ENCODE data around the gene SERINC2.

The SERINC2 gene

DNA sequence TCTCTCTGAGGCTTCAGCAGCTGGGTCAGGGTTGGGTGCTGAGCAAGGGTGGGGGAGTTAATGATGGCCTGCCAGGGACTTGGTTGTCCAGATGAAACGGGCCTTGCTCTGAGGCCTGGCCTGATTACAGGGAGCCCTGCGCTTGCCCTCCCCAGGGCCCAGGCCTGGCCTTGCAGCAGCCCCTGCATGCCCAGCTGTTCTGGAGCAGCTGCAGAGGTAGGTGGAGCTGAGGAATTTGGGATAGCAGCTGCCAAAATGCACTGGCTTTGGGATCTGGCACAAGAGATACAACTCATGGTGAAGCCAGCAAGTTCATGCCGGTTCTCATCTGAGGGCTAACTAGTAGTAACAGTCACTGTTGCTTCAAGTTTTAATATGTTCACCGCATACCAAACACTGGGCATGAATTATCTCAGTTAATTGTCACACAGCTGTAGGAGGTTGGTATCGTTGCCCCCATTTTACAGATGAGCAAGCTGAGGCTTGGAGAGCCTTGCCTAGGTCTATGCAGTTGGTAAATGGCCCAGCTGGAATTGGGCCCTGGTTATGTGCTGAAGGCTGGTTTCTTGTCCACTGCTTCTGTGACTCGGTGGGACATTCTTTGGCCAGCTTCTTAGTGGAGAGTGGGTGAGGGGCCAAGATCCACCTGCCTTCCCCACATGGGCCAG is 7.3 kb upstream of the SERINC2 start:
- in situ Hi-C loops (cut with HindIII; ENCODE audit: low sequenced_read_pairs), result no loop called here
- TF ChIP-seq, protein P1, sequence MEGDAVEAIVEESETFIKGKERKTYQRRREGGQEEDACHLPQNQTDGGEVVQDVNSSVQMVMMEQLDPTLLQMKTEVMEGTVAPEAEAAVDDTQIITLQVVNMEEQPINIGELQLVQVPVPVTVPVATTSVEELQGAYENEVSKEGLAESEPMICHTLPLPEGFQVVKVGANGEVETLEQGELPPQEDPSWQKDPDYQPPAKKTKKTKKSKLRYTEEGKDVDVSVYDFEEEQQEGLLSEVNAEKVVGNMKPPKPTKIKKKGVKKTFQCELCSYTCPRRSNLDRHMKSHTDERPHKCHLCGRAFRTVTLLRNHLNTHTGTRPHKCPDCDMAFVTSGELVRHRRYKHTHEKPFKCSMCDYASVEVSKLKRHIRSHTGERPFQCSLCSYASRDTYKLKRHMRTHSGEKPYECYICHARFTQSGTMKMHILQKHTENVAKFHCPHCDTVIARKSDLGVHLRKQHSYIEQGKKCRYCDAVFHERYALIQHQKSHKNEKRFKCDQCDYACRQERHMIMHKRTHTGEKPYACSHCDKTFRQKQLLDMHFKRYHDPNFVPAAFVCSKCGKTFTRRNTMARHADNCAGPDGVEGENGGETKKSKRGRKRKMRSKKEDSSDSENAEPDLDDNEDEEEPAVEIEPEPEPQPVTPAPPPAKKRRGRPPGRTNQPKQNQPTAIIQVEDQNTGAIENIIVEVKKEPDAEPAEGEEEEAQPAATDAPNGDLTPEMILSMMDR (IDR thresholded peaks at IDR 0.05; ENCODE audit: low read depth, low read length), result no peak
- no peak for DNase-seq (ENCODE audit: low read depth, low spot score)
- no peak overlapping the region for H3K4me3 ChIP-seq (ENCODE audit: low read depth, low read length)

DNA sequence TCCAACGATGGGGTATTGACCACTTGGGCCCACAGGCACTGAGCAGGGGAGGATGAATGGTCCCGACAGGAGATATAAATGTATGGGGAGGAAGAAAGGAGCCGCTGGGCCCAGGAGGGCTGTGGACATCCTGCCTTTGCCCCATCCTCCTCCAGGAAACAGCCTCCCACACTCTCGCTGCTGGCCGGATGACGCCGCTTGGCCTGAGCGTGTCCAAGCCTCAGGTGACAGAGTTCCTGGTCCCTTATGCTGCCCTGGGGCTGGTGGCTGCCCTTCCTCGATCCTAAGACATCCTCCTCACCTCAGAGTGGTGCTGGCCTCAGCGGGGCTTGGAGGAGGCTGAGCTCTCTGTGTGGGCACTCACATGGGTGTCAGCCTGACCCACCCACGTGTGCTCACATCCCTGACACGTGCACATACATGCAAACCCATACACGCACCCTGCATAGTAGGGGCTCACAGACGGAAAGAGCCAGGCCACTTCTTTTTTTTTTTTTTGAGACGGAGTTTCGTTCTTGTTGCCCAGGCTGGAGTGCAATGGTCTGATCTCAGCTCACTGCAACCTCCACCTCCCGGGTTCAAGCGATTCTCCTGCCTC is 5.9 kb upstream of the SERINC2 start:
- TF ChIP-seq, protein P1 (IDR thresholded peaks at IDR 0.05; ENCODE audit: low read depth, low read length), result no peak
- no peak overlapping the region for H3K4me3 ChIP-seq (ENCODE audit: low read depth, low read length)
- in situ Hi-C loops (cut with HindIII; ENCODE audit: low sequenced_read_pairs), result no loop called here
- DNase-seq (ENCODE audit: low read depth, low spot score), result no peak

DNA sequence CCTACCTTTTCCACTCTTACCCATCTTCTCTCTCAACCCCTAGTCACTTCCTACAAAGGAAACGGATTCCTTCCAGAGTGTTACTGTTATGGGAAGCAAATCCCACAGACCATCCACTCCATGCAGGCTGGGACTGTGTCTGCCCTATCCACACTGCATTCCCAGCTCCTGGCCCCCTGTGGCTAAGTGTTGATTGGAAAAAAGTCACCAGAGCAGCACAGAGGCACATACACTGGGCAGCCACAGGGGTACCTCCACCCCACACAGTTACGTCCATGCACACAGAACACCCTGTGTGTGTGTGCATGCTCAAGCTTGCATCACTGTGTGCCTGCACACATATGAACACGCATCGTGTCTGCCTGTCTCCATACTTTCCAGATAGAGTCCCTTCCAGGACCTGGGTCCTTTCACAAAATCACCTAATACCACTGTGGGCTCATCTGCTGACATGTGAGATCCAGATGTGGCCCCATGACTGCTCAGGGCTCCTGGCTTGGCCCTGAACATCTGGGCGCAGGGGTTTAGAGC is 4.2 kb upstream of the SERINC2 start:
- in situ Hi-C loops (cut with HindIII; ENCODE audit: low sequenced_read_pairs), result no loop called here
- DNase-seq (ENCODE audit: low read depth, low spot score), result no peak
- TF ChIP-seq, protein P1 (IDR thresholded peaks at IDR 0.05; ENCODE audit: low read depth, low read length), result no peak
- H3K4me3 ChIP-seq (ENCODE audit: low read depth, low read length), result no peak overlapping the region

DNA sequence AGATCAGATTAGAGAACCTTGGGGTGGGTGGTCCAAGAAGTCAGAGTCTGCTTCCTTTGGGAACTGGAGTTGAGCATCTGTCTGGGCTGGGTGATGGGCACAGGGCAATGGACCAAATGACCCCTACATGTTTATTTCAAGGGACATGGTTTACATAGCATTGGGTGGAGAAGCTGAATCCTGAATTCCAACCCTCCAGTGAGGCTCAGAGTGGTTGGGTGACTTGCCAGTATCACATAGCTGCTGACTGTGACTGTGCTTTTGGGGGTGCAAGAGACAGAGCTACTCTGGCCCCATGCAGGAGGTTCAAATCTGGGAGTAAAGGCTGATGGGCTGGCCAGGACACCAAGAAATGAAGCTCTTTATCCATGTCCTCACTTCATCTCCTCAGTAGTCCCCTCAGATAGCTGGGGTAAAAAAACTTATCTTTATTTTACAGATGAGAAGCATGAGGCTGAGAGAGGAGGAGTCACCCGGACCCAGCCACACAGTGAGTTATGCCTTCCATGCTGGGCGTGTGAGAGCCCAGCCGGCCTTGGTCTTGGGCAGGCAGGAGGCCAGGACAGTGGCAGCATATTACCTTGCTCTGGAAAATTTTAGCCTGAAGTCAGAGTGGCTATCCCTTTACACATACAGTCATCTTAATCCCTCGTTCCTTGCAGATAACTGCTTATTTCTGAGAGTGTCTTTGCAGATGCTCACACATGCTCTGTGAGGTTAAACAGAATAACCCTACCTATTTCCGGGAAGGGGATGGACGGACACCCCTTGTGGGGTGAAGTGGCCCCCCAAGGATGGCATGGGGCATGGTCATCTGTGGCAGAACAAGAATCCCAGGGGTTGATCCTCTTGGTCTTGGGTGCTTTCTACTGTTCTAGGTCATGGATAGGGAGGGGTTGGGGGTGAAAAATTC is 2.8 kb upstream of the SERINC2 start:
- DNase-seq (ENCODE audit: low read depth, low spot score), result no peak
- in situ Hi-C loops (cut with HindIII; ENCODE audit: low sequenced_read_pairs), result no loop called here
- H3K4me3 ChIP-seq (ENCODE audit: low read depth, low read length), result no peak overlapping the region
- TF ChIP-seq, protein P1 (IDR thresholded peaks at IDR 0.05; ENCODE audit: low read depth, low read length), result no peak

DNA sequence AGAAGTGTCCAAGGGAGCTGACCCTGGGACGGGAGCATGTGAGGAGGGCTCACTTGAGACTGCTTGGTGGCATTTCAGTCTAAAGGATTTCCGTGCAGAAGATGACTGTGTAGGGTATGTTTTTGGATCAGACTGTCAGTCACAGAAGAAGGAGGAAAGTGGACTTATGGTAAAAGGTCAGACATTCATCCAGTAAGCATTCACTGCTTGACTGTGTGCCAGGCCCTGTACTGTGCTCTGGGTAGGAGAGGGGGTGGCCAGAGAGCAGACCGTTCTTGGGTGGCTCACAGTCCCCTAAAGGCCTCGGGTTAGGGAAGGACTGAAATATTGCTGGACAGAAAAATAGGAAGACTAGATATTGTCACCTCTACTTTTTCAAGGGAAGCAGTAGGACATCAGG is 2.1 kb upstream of the SERINC2 start:
- in situ Hi-C loops (cut with HindIII; ENCODE audit: low sequenced_read_pairs), result no loop called here
- TF ChIP-seq, protein P1 (IDR thresholded peaks at IDR 0.05; ENCODE audit: low read depth, low read length), result no peak
- DNase-seq (ENCODE audit: low read depth, low spot score), result no peak
- H3K4me3 ChIP-seq (ENCODE audit: low read depth, low read length), result no peak overlapping the region

DNA sequence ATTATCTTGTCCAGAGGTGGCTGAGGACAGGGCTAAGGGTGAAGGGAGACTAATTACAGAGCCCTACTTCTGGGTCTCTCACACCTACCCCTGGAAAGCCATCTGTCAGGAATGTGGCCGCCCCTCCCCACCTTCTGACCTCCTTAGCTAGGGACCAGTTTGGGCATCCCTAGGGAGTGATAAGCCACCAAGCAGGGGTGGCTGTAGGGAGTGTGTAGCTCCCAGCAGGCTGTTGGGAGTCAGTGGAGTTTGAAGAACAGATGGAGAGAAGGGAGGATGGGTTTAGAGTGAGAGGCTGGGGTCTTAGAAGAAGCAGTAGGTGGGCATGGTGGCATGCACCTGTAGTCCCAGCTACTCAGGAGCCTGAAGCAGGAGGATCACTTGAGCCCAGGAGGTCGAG is 808 bp upstream of the SERINC2 start:
- H3K4me3 ChIP-seq (ENCODE audit: low read depth, low read length), result no peak overlapping the region
- in situ Hi-C loops (cut with HindIII; ENCODE audit: low sequenced_read_pairs), result no loop called here
- no peak for DNase-seq (ENCODE audit: low read depth, low spot score)
- TF ChIP-seq, protein P1 (IDR thresholded peaks at IDR 0.05; ENCODE audit: low read depth, low read length), result no peak

Measured in astrocyte of the spinal cord (primary cell).